ENCODE measurements around the gene VKORC1.

GRCh38 chr16:31131841-31132271, 37.3 kb upstream of the VKORC1 start:
- TF ChIP-seq CTCF (IDR thresholded peaks at IDR 0.05 in 4 of 5, conservative IDR thresholded peaks at IDR 0.05 in 1 of 5) = no peak
- no peak for TF ChIP-seq POLR2A (IDR thresholded peaks at IDR 0.05)
